OCI-LY1 (cell line): ENCODE measurements around the gene EEFSEC.

Source experiments
- H2AFZ ChIP-seq: fragments of 200-600 bp; sonication (generic), shearing (Covaris generic); 2 replicates; pipeline ENCODE4 v1.6.0; 2014; ENCODE audit warnings: antibody characterized with exemption, mild to moderate bottlenecking, low read length
- H3F3A ChIP-seq: fragments of 200-600 bp; sonication (generic), shearing (Covaris generic); 2 replicates; pipeline ENCODE4 v1.6.0; 2014; ENCODE audit warnings: mild to moderate bottlenecking, antibody characterized with exemption, low read length, moderate library complexity; ENCODE audit not compliant: insufficient read depth
- H3K27ac ChIP-seq: fragments of 200-600 bp; sonication (generic); 2 replicates; pipeline ENCODE4 v1.5.1; 2014; ENCODE audit warnings: low read length, mixed run types, mild to moderate bottlenecking, low read depth; ENCODE audit not compliant: poor library complexity, severe bottlenecking
- H3K27me3 ChIP-seq: fragments of 200-600 bp; sonication (generic); 2 replicates; pipeline ENCODE4 v1.6.0; 2014; ENCODE audit warnings: antibody characterized with exemption, mild to moderate bottlenecking, low read length, moderate library complexity; ENCODE audit not compliant: insufficient read depth
- H3K36me3 ChIP-seq: fragments of 200-600 bp; sonication (generic); 2 replicates; pipeline ENCODE4 v1.6.1; 2014; ENCODE audit warnings: mild to moderate bottlenecking, antibody characterized with exemption, low read length, moderate library complexity, mixed read lengths; ENCODE audit not compliant: insufficient read depth
- H3K4me1 ChIP-seq: fragments of 200-600 bp; sonication (generic); 2 replicates; pipeline ENCODE4 v1.5.1; 2014; ENCODE audit warnings: mild to moderate bottlenecking, low read length, moderate library complexity; ENCODE audit not compliant: insufficient read depth, severe bottlenecking
- H3K4me2 ChIP-seq: fragments of 200-600 bp; sonication (generic), shearing (Covaris generic); 2 replicates; pipeline ENCODE4 v1.6.1; 2014; ENCODE audit warnings: low read length
- H3K4me3 ChIP-seq: fragments of 200-600 bp; sonication (generic); 2 replicates; pipeline ENCODE4 v1.5.1; 2014; ENCODE audit warnings: low read length, low read depth, mild to moderate bottlenecking, mixed read lengths; ENCODE audit not compliant: poor library complexity, severe bottlenecking
- H3K79me2 ChIP-seq: fragments of 200-600 bp; shearing (Covaris generic); 2 replicates; pipeline ENCODE4 v1.6.1; 2016; ENCODE audit warnings: mixed run types, low read length, mixed read lengths; ENCODE audit not compliant: insufficient read depth
- H3K9ac ChIP-seq: fragments of 200-600 bp; sonication (generic), shearing (Covaris generic); 2 replicates; pipeline ENCODE4 v1.6.1; 2014; ENCODE audit warnings: mild to moderate bottlenecking, low read length, mixed read lengths
- H3K9me2 ChIP-seq: fragments of 200-600 bp; sonication (generic), shearing (Covaris generic); 2 replicates; pipeline ENCODE4 v1.6.1; 2014; ENCODE audit warnings: low read depth, mild to moderate bottlenecking, low read length, mixed read lengths
- H3K9me3 ChIP-seq: fragments of 200-600 bp; shearing (Covaris generic); 2 replicates; pipeline ENCODE4 v1.6.1; 2014; ENCODE audit warnings: low read length, mixed read lengths
- H4K20me1 ChIP-seq: fragments of 200-600 bp; sonication (generic), shearing (Covaris generic); 2 replicates; pipeline ENCODE4 v1.6.0; 2016; ENCODE audit warnings: mild to moderate bottlenecking, low read length; ENCODE audit not compliant: insufficient read depth
- EZH2 ChIP-seq: fragments of 200-600 bp; sonication (generic), shearing (Covaris generic); IDR thresholded peaks from 2 replicates; pipeline ENCODE4 v1.8.0; 2017; ENCODE audit warnings: borderline replicate concordance, mixed run types, mild to moderate bottlenecking, antibody characterized with exemption, low read length, moderate library complexity, mixed read lengths
- TF ChIP-seq, protein P1 (sequence below): fragments of 200-600 bp; sonication (generic), shearing (Covaris generic); IDR thresholded peaks from 2 replicates; pipeline ENCODE4 v1.5.1; 2017; ENCODE audit warnings: mild to moderate bottlenecking, antibody characterized with exemption, low read length, moderate library complexity, mixed read lengths

Gene EEFSEC

DNA sequence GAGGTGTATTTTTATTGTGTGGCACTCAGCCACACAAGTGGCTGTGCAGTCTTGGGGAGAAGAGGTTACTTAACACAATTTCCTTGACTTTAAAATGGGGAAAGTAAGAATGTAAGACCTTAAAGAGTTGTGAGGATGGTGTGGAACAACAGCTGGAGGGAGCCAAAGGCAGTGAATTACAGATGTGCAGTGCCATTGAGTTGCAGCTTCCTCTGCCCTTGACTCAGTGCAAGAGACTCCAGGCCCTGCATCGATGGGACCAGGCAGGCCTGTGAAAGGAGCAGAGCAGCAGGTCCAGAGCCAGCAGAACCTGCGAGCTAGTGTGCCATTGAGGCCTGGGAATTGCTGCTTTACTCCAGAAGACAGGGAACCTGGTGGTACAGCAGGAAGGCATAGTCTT, 27.2 kb downstream of the EEFSEC start:
- Histone ChIP-seq H3K4me1 (peaks cover 24% of the 10 kb centered on the region), H2AFZ (no peak overlapping the region), H3F3A (no peaks in the 10 kb centered on the region), H3K9ac (no peak overlapping the region), H3K79me2 (peaks cover 3% of the 10 kb centered on the region; the same call in 1 of the 2 replicates), H3K27me3 (no peaks in the 10 kb centered on the region), H3K9me3 (no peaks in the 10 kb centered on the region), H3K4me2 (no peak overlapping the region), H3K9me2 (no peaks in the 10 kb centered on the region), H3K27ac (no peak overlapping the region), H4K20me1 (no peaks in the 10 kb centered on the region), H3K4me3 (no peak overlapping the region), H3K36me3 (peaks cover 4% of the 10 kb centered on the region; the same call in 1 of the 2 replicates)
- TF ChIP-seq, protein P1, sequence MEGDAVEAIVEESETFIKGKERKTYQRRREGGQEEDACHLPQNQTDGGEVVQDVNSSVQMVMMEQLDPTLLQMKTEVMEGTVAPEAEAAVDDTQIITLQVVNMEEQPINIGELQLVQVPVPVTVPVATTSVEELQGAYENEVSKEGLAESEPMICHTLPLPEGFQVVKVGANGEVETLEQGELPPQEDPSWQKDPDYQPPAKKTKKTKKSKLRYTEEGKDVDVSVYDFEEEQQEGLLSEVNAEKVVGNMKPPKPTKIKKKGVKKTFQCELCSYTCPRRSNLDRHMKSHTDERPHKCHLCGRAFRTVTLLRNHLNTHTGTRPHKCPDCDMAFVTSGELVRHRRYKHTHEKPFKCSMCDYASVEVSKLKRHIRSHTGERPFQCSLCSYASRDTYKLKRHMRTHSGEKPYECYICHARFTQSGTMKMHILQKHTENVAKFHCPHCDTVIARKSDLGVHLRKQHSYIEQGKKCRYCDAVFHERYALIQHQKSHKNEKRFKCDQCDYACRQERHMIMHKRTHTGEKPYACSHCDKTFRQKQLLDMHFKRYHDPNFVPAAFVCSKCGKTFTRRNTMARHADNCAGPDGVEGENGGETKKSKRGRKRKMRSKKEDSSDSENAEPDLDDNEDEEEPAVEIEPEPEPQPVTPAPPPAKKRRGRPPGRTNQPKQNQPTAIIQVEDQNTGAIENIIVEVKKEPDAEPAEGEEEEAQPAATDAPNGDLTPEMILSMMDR, result no peak
- no peak for TF ChIP-seq EZH2

DNA sequence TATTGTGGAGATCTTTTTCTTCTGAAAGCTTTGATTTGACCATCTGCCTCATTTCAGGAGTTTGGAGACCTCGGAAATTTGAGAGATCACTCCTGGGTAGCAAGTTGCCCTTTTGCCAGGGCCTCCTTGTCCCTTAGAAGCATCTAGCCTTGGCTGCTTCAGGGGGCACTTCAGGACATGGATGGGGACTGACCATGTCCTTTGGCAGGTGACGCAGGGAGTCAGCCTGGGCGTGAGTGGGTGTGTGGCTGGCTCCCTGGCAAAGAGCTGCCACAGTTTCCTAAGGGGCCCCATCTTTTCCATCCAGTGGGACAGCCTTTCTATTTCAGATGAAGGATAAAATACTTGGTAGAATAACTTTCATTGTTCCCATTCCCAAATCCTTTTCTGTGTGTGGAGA, 27.6 kb downstream of the EEFSEC start:
- Histone ChIP-seq H3K9me3 (no peaks in the 10 kb centered on the region), H3K9ac (no peak overlapping the region), H3K9me2 (no peaks in the 10 kb centered on the region), H3K79me2 (peaks cover 3% of the 10 kb centered on the region; the same call in 1 of the 2 replicates), H3K4me2 (no peak overlapping the region), H3F3A (no peaks in the 10 kb centered on the region), H3K27ac (no peak overlapping the region), H4K20me1 (no peaks in the 10 kb centered on the region), H2AFZ (no peak overlapping the region), H3K4me3 (no peak overlapping the region), H3K36me3 (peaks cover 4% of the 10 kb centered on the region; the same call in 1 of the 2 replicates), H3K27me3 (no peaks in the 10 kb centered on the region), H3K4me1 (peaks cover 24% of the 10 kb centered on the region)
- TF ChIP-seq EZH2, result no peak

DNA sequence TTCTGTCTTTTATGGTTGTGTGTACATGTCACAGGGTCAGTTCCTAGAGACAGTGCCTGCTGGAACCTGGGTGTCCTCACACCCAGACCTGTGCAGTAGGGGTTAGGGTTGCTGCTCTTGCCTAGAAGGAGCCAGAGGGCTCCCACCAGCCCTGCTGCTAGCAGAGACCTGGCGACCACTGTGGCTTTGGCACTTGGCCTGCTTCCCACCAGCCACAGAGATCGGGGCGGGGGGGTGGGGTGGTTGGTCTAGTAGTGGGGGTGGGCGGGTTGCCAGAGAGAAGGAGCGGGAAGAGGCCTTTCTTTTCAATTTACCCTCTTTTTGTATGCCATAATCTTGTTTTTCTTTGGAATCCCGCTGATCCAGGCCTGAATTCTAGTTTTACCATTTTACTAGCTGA, 29.4 kb downstream of the EEFSEC start:
- TF ChIP-seq, protein P1, result no peak
- TF ChIP-seq EZH2, result no peak
- peaks cover 35% of the 10 kb centered on the region for H3K4me1 ChIP-seq

More for the DNA sequence above, 29.4 kb downstream of the EEFSEC start:
- Histone ChIP-seq H3K9me2 (no peaks in the 10 kb centered on the region), H3K27ac (no peak overlapping the region), H4K20me1 (no peaks in the 10 kb centered on the region), H3K27me3 (no peaks in the 10 kb centered on the region), H3K4me3 (no peak overlapping the region), H3K4me2 (no peak overlapping the region), H3K9me3 (no peaks in the 10 kb centered on the region), H2AFZ (no peak overlapping the region), H3K79me2 (peaks cover 3% of the 10 kb centered on the region; the same call in 1 of the 2 replicates), H3K9ac (no peak overlapping the region), H3F3A (no peaks in the 10 kb centered on the region), H3K36me3 (peaks cover 4% of the 10 kb centered on the region; the same call in 1 of the 2 replicates)
